HepG2 (cell line): ENCODE data around the gene ARMC3. TPM values are rescaled to one million over a fixed set of nuclear protein-coding genes. Genes with fewer than 3 reads are reported as not detected.

Source experiments
- ATAC-seq: fragments of 200-7000 bp; cut with Tn5 transposase; 3 replicates; pipeline ENCODE4 v1.9.1; 2020; ENCODE audit warnings: mild to moderate bottlenecking, moderate library complexity
- BruUV-seq: library from RNA; stranded (reverse); fragments of 400-500 nt; replicated peaks from 2 replicates; lab custom pipeline; 2021; lab: Mats Ljungman, UMichigan
- CTCF ChIA-PET: fragments of 300-600 bp; formaldehyde crosslinking; extraction: SDS; loops from one replicate; lab custom pipeline; 2021; ENCODE audit warnings: low total read pairs, inconsistent platforms, low intra/inter-chr PET ratio; lab: Yijun Ruan, JAX
- POLR2A ChIA-PET: fragments of 350-600 bp; sonication (Branson Sonifier 250); formaldehyde crosslinking; loops from one replicate; lab custom pipeline; 2020; ENCODE audit warnings: antibody characterized with exemption, inconsistent platforms; lab: Yijun Ruan, JAX
- DNase-seq: peaks from one replicate; pipeline ENCODE4 v3.0.0-alpha.2; 2015; ENCODE audit warnings: low spot score
- FAIRE-seq: peaks from 3 replicates; lab custom pipeline; 2011; peaks lifted over from hg19 to GRCh38; lab: Jason Lieb, UNC
- H2AFZ ChIP-seq: one replicate; pipeline ENCODE4 v1.6.1; 2011; ENCODE audit warnings: low read length, inconsistent platforms
- H3K27ac ChIP-seq: fragments of 300-600 bp; 3 replicates; pipeline ENCODE4 v1.8.0; 2011; ENCODE audit warnings: mixed run types, mild to moderate bottlenecking, mixed read lengths, low read length, inconsistent platforms; ENCODE audit not compliant: insufficient read depth; ENCODE audit errors: extremely low read length
- H3K27me3 ChIP-seq, 2 experiments: fragments of 200-600 bp in 1 of 2; 2 replicates in 1 of 2; 3 replicates in 1 of 2; pipeline versions ENCODE4 v1.6.0 to v1.8.0; 2011; ENCODE audit warnings: low read length in 2 of 2, mild to moderate bottlenecking in 2 of 2, moderate library complexity in 2 of 2, inconsistent platforms in 1 of 2; ENCODE audit not compliant: insufficient read depth in 2 of 2, control insufficient read depth in 1 of 2
- H3K36me3 ChIP-seq, 2 experiments: fragments of 200-600 bp in 1 of 2; replicated peaks in 1 of 2; 2 replicates in 1 of 2; 3 replicates in 1 of 2; pipeline versions ENCODE4 v1.5.1 to v1.8.0; 2011; ENCODE audit warnings: low read length in 2 of 2, inconsistent platforms in 1 of 2; ENCODE audit not compliant: insufficient read depth in 2 of 2, control insufficient read depth in 1 of 2
- H3K4me1 ChIP-seq: 2 replicates; pipeline ENCODE4 v1.5.1; 2012; ENCODE audit warnings: low read length, inconsistent platforms; ENCODE audit not compliant: insufficient read depth
- H3K4me2 ChIP-seq: 2 replicates; pipeline ENCODE4 v1.6.0; 2011; ENCODE audit warnings: low read depth, low read length, inconsistent platforms
- H3K4me3 ChIP-seq, 3 experiments: fragments of 200-600 bp in 1 of 3; sonication (generic), shearing (Covaris generic) in 1 of 3; replicated peaks in 1 of 3; 2 replicates each; pipeline ENCODE4 v1.5.1; 2011 to 2016; ENCODE audit warnings: low read length in 3 of 3, inconsistent platforms in 2 of 3, low read depth in 2 of 3, mild to moderate bottlenecking in 2 of 3, control low read depth in 1 of 3, mixed read lengths in 1 of 3; ENCODE audit not compliant: insufficient read depth in 1 of 3
- H3K79me2 ChIP-seq: one replicate; pipeline ENCODE4 v1.6.1; 2011; ENCODE audit warnings: low read length, inconsistent platforms; ENCODE audit not compliant: insufficient read depth
- H3K9ac ChIP-seq: 2 replicates; pipeline ENCODE4 v1.6.0; 2011; ENCODE audit warnings: mild to moderate bottlenecking, low read depth, low read length, inconsistent platforms; ENCODE audit not compliant: insufficient read depth
- H3K9me3 ChIP-seq: 2 replicates; pipeline ENCODE4 v1.5.1; 2012; ENCODE audit warnings: mild to moderate bottlenecking, low read length
- H4K20me1 ChIP-seq: 2 replicates; pipeline ENCODE4 v1.6.0; 2011; ENCODE audit warnings: inconsistent platforms, mild to moderate bottlenecking, low read length, moderate library complexity; ENCODE audit not compliant: insufficient read depth
- CCDC6 ChIP-seq: sonication (generic); formaldehyde crosslinking; IDR thresholded peaks from 2 replicates; pipeline ENCODE4 v1.8.1; 2022; ENCODE audit warnings: mild to moderate bottlenecking, missing genetic modification reagents, moderate library complexity
- MTF1 ChIP-seq: sonication (generic); formaldehyde crosslinking; IDR thresholded peaks from 2 replicates; pipeline ENCODE4 v1.5.0; 2020; ENCODE audit warnings: missing genetic modification reagents
- REPIN1 ChIP-seq: sonication (generic); formaldehyde crosslinking; IDR thresholded peaks from 2 replicates; pipeline ENCODE4 v1.8.0; 2022; ENCODE audit warnings: missing genetic modification reagents, low read depth, mild to moderate bottlenecking, borderline replicate concordance
- ZNF468 ChIP-seq: sonication (generic); formaldehyde crosslinking; IDR thresholded peaks from 2 replicates; pipeline ENCODE4 v1.8.0; 2022; ENCODE audit warnings: mild to moderate bottlenecking, moderate library complexity, missing genetic modification reagents
- ZNF563 ChIP-seq: sonication (generic); formaldehyde crosslinking; IDR thresholded peaks from 2 replicates; pipeline ENCODE4 v1.8.0; 2022; ENCODE audit warnings: mild to moderate bottlenecking, moderate library complexity, missing genetic modification reagents
- ZNF781 ChIP-seq: sonication (generic); formaldehyde crosslinking; IDR thresholded peaks from 2 replicates; pipeline ENCODE4 v1.5.1; 2020; ENCODE audit warnings: borderline replicate concordance, mild to moderate bottlenecking, missing genetic modification reagents; ENCODE audit errors: not compliant biosample characterization
- ZNF839 ChIP-seq: sonication (generic); formaldehyde crosslinking; IDR thresholded peaks from 2 replicates; pipeline ENCODE4 v1.4.0; 2020; ENCODE audit warnings: missing genetic modification reagents, mild to moderate bottlenecking, borderline replicate concordance
- whole genome bisulfite sequencing: methylation state at CpG from one replicate; pipeline ENCODE4 v1.1.6; 2017; ENCODE audit warnings: low lambda C conversion rate; 5-methylcytosine and 5-hydroxymethylcytosine counted together
- in situ Hi-C: cut with HindIII; loops from 2 replicates; pipeline ENCODE4 v1.10.0; 2017; ENCODE audit warnings: low pct_unique_long_range_greater_than_20kb; ENCODE audit not compliant: extremely low pct_ligation_motif_present
- intact Hi-C: fragments of 100-400 bp; cut with micrococcal nuclease; formaldehyde crosslinking; loops from one replicate; pipeline ENCODE4 v1.10.0; 2022; ENCODE audit not compliant: unreplicated experiment
- polyA plus RNA-seq, 8 experiments: library from polyadenylated mRNA; depleted of rRNA in 3 of 8; stranded (reverse) in 7 of 8; unstranded in 1 of 8; fragments of >200 nt; fragmentation: Illumina TruSeq in 4 of 8; extraction: Trizol in 4 of 8; gene quantifications; 2 replicates each; pipeline versions ENCODE4 v1.2.1 to v1.2.3, GENCODE V29; 2011 to 2016; ENCODE audit warnings: low read depth in 4 of 8, missing spikeins in 1 of 8, mixed read lengths in 1 of 8; ENCODE audit not compliant: insufficient read depth in 1 of 8
- total RNA-seq, 5 experiments: library from RNA; depleted of rRNA; stranded (reverse); fragments of >200 nt; fragmentation: Illumina TruSeq; extraction: Trizol; gene quantifications; 2 replicates each; pipeline ENCODE4 v1.2.3, GENCODE V29; 2016; ENCODE audit warnings: low read depth in 1 of 5
- TF ChIP-seq, protein P1 (sequence below): sonication (generic); formaldehyde crosslinking; IDR thresholded peaks from 2 replicates; pipeline ENCODE4 v1.9.0; 2021; ENCODE audit warnings: missing genetic modification reagents, mild to moderate bottlenecking, borderline replicate concordance

ARMC3 gene
- total and polyA plus RNA-seq, 2 of the 13 experiments (the other 11 are each of a cell fraction or from before 2014, with no cell fraction given) = not detected

DNA sequence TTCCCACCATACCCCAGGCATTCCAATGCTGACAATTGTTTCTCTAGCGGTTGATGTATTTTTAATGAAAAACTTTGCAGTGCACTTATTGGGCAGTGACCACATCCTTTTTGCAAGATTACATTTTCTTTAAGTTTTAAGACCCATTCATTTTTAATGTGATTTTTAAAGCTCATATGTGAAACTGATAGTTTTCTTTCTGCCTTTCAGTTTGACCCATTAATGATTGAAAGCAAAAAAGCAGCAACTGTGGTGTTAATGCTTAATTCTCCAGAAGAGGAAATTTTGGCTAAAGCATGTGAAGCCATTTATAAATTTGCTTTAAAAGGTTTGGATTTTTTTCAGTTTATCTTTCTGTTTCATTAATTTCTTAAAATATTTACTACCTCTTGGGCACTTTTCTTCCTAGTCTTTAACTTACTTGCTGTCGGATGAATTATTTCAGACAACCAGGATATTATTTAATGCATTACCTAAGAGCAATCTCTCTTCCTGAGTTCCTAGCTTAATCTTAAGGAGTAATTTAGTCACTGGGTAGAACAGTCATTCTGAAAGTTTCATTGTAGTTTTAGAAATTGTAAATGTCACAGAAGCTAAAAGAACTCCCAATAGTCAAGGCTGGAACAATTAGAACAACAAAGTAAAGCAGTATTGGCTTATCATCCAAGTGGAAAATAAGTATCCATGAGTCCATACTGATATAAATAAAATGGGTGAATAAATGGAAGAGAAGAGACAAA is 18.3 kb downstream of the ARMC3 start:
- in situ Hi-C loops (no loop called here), intact Hi-C loops (no loop called here)
- Histone ChIP-seq H3K4me2 (no peak overlapping the region), H3K27me3 (no peaks in the 10 kb centered on the region), H4K20me1 (no peaks in the 10 kb centered on the region), H3K36me3 (no peaks in the 10 kb centered on the region), H3K4me3 (no peak overlapping the region), H3K9me3 (peaks cover 13% of the 10 kb centered on the region; the same call in 1 of the 2 replicates), H2AFZ (no peak overlapping the region), H3K27ac (no peak overlapping the region), H3K4me1 (no peaks in the 10 kb centered on the region), H3K79me2 (no peaks in the 10 kb centered on the region), H3K9ac (no peak overlapping the region)
- FAIRE-seq = no peak
- TF ChIP-seq ZNF781 (CRISPR knock-in tag) (no peak), CCDC6 (CRISPR knock-in tag) (no peak), REPIN1 (no peak), MTF1 (CRISPR knock-in tag) (no peak), ZNF563 (CRISPR knock-in tag) (no peak), ZNF839 (CRISPR knock-in tag) (no peak), ZNF468 (CRISPR knock-in tag) (no peak)
- TF ChIP-seq, protein P1, sequence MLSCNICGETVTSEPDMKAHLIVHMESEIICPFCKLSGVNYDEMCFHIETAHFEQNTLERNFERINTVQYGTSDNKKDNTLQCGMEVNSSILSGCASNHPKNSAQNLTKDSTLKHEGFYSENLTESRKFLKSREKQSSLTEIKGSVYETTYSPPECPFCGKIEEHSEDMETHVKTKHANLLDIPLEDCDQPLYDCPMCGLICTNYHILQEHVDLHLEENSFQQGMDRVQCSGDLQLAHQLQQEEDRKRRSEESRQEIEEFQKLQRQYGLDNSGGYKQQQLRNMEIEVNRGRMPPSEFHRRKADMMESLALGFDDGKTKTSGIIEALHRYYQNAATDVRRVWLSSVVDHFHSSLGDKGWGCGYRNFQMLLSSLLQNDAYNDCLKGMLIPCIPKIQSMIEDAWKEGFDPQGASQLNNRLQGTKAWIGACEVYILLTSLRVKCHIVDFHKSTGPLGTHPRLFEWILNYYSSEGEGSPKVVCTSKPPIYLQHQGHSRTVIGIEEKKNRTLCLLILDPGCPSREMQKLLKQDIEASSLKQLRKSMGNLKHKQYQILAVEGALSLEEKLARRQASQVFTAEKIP (CRISPR knock-in tag) = no peak
- WGBS = 75% methylated on average over 2 of the region's 2 CpGs
- ChIA-PET CTCF (no interaction called here), POLR2A (no interaction called here)
- no TSS peak for BruUV-seq
- DNase-seq = no peak
- ATAC-seq = no peak
